Calu3 (cell line): ENCODE results near the gene KIF26A. TPM values are rescaled to one million over a fixed set of nuclear protein-coding genes. Genes with fewer than 3 reads are reported as not detected.

Experiments used
- BruUV-seq: library from RNA; stranded (reverse); fragments of 400-500 nt; replicated peaks from 2 replicates; lab custom pipeline; 2021; lab: Mats Ljungman, UMichigan
- CTCF ChIA-PET: fragments of 300-600 bp; sonication (Branson Sonifier 250); formaldehyde crosslinking; loops from one replicate; lab custom pipeline; 2022; ENCODE audit warnings: antibody characterized with exemption; lab: Charles Lee
- DNase-seq: peaks from one replicate; pipeline ENCODE4 v3.0.0; 2022
- H3K27ac Mint-ChIP-seq: one replicate; pipeline ENCODE4 v1.8.0; 2022; ENCODE audit warnings: mixed read lengths; ENCODE audit not compliant: unreplicated experiment
- H3K27me3 Mint-ChIP-seq: one replicate; pipeline ENCODE4 v1.8.0; 2022; ENCODE audit warnings: mixed read lengths; ENCODE audit not compliant: unreplicated experiment
- H3K36me3 Mint-ChIP-seq: one replicate; pipeline ENCODE4 v1.8.0; 2022; ENCODE audit warnings: mild to moderate bottlenecking, moderate library complexity, mixed read lengths; ENCODE audit not compliant: insufficient read depth, unreplicated experiment
- H3K4me1 Mint-ChIP-seq: one replicate; pipeline ENCODE4 v1.8.0; 2022; ENCODE audit warnings: mild to moderate bottlenecking, low read depth, mixed read lengths; ENCODE audit not compliant: unreplicated experiment
- H3K4me3 Mint-ChIP-seq: one replicate; pipeline ENCODE4 v1.8.0; 2022; ENCODE audit warnings: mild to moderate bottlenecking, low read depth, moderate library complexity, mixed read lengths; ENCODE audit not compliant: unreplicated experiment
- H3K9me3 Mint-ChIP-seq: one replicate; pipeline ENCODE4 v1.8.0; 2022; ENCODE audit warnings: low read depth, mixed read lengths; ENCODE audit not compliant: unreplicated experiment
- CTCF ChIP-seq: fragments of 200-600 bp; IDR thresholded peaks from one replicate; pipeline ENCODE4 v1.8.0; 2022; ENCODE audit warnings: antibody characterized with exemption; ENCODE audit not compliant: unreplicated experiment
- intact Hi-C: fragments of 100-400 bp; cut with micrococcal nuclease; formaldehyde crosslinking; loops from one replicate; pipeline ENCODE4 v1.10.0; 2022; ENCODE audit not compliant: unreplicated experiment
- total RNA-seq: library from RNA; stranded (reverse); gene quantifications from 2 replicates; pipeline ENCODE4 v1.2.3, GENCODE V29; 2022

Gene KIF26A
- total RNA-seq, 1 experiment from 2014 or later, result 0.07 TPM

GRCh38 chr14:104130974-104131651 is 7.3 kb upstream of the KIF26A start:
- peak; percentile 66 for DNase-seq
- Mint-ChIP-seq H3K9me3 (peaks cover 10% of the 10 kb centered on the region), H3K27ac (no peak overlapping the region), H3K27me3 (peaks cover 95% of the 10 kb centered on the region), H3K4me1 (no peaks in the 10 kb centered on the region), H3K36me3 (no peaks in the 10 kb centered on the region), H3K4me3 (no peak overlapping the region)
- intact Hi-C loops, result loop anchor here (1.0 to 10.0 kb wide), 3 partner anchors 37 to 504 kb away; no protein-coding TSS in a partner anchor
- CTCF ChIA-PET, result interaction anchor here (1.4 to 2.1 kb wide), 2 partner anchors 53 to 211 kb away, joined by 3 to 10 read pairs; no protein-coding TSS in a partner anchor
- no TSS peak for BruUV-seq
- TF ChIP-seq CTCF, result peak; percentile 79

GRCh38 chr14:104131968-104132732 is 6.2 kb upstream of the KIF26A start:
- intact Hi-C loops, result loop anchor here (1.0 to 10.0 kb wide), 3 partner anchors 38 to 503 kb away; no protein-coding TSS in a partner anchor
- Mint-ChIP-seq H3K9me3 (peaks cover 10% of the 10 kb centered on the region), H3K4me1 (no peaks in the 10 kb centered on the region), H3K36me3 (no peaks in the 10 kb centered on the region), H3K4me3 (no peak overlapping the region), H3K27me3 (peaks cover 94% of the 10 kb centered on the region), H3K27ac (no peak overlapping the region)
- DNase-seq, result no peak
- CTCF ChIA-PET, result interaction anchor here (0.5 to 2.1 kb wide), 3 partner anchors 54 to 210 kb away, joined by 3 to 10 read pairs (median 3); no protein-coding TSS in a partner anchor
- no TSS peak for BruUV-seq
- TF ChIP-seq CTCF, result no peak

- DNase-seq, result no peak
- no peak overlapping the region for H3K27ac Mint-ChIP-seq
- TF ChIP-seq CTCF, result no peak
- intact Hi-C loops, result loop anchor here (10.0 kb wide), 1 partner anchor 502 kb away; no protein-coding TSS in a partner anchor
- H3K9me3 Mint-ChIP-seq, result peaks cover 10% of the 10 kb centered on the region
- CTCF ChIA-PET, result interaction anchor here (2.1 kb wide), 1 partner anchor 55 kb away, joined by 10 read pairs; no protein-coding TSS in a partner anchor
- BruUV-seq, result no TSS peak
- no peak overlapping the region for H3K4me3 Mint-ChIP-seq
- no peaks in the 10 kb centered on the region for H3K36me3 Mint-ChIP-seq
- no peaks in the 10 kb centered on the region for H3K4me1 Mint-ChIP-seq
- peaks cover 92% of the 10 kb centered on the region for H3K27me3 Mint-ChIP-seq
Measured at GRCh38 chr14:104132981-104133380, 5.4 kb upstream of the KIF26A start.

DNA sequence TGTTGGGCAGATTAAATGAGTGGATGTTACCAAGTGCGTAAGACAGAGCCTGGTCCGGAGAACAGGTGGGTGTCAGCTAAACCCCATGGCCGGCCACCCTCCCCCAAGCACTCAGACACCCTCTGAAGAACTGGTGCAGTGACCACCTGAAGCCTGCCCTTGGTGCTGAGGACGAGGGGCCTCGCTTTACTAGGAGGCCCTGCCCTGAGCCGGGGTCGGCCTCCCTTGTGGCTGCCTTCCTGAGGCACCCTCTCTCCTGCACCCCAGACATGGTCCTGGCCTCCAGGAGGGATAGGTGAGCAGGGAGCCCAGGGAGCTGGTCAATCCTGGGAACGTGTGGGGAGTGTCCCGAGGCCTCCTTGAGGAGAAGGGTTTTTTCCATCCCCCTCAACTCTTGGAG is 4.9 kb upstream of the KIF26A start:
- no peak overlapping the region for H3K4me3 Mint-ChIP-seq
- H3K9me3 Mint-ChIP-seq, result peaks cover 9% of the 10 kb centered on the region
- intact Hi-C loops, result loop anchor here (10.0 kb wide), 1 partner anchor 501 kb away; no protein-coding TSS in a partner anchor
- no peaks in the 10 kb centered on the region for H3K36me3 Mint-ChIP-seq
- no peak for DNase-seq
- peaks cover 87% of the 10 kb centered on the region for H3K27me3 Mint-ChIP-seq
- no peak for TF ChIP-seq CTCF
- no peak overlapping the region for H3K27ac Mint-ChIP-seq
- H3K4me1 Mint-ChIP-seq, result no peaks in the 10 kb centered on the region
- BruUV-seq, result no TSS peak
- CTCF ChIA-PET, result interaction anchor here (2.1 kb wide), 1 partner anchor 56 kb away, joined by 10 read pairs; no protein-coding TSS in a partner anchor
